CD8-positive, alpha-beta memory T cell (primary cell): ENCODE results near the gene COX19. TPM values are rescaled to one million over a fixed set of nuclear protein-coding genes. Genes with fewer than 3 reads are reported as not detected.
A peak's percentile ranks its signal among the peaks of the same experiment; 100 is the strongest.
"Not testable (repeated sequence)": the region's sequence is repeated elsewhere in the genome, so short reads cannot be mapped to it uniquely, and the experiment has no call there.

ENCODE experiments used
- CTCF ChIA-PET: fragments of 350-600 bp; sonication (Branson Sonifier 250); formaldehyde crosslinking; loops from one replicate; lab custom pipeline; 2021; ENCODE audit warnings: antibody characterized with exemption; lab: Charles Lee
- POLR2A ChIA-PET: fragments of 350-600 bp; sonication (Branson Sonifier 250); formaldehyde crosslinking; loops from one replicate; lab custom pipeline; 2021; ENCODE audit warnings: antibody characterized with exemption; lab: Charles Lee
- DNase-seq, 5 donors: peaks; one replicate each; pipeline versions ENCODE4 v3.0.0 to v3.0.0-alpha.2; 2020 to 2022; ENCODE audit warnings: mixed read lengths in 1 of 5
- H3K27ac ChIP-seq: one replicate; pipeline ENCODE4 v1.7.0; 2013; ENCODE audit warnings: low read depth, mild to moderate bottlenecking, low read length, moderate library complexity
- H3K27me3 ChIP-seq: 2 replicates; pipeline ENCODE4 v1.7.0; 2013; ENCODE audit warnings: low read length, mild to moderate bottlenecking; ENCODE audit not compliant: insufficient read depth, poor library complexity, severe bottlenecking
- H3K36me3 ChIP-seq: 2 replicates; pipeline ENCODE4 v1.7.0; 2013; ENCODE audit warnings: mild to moderate bottlenecking, low read length, moderate library complexity; ENCODE audit not compliant: insufficient read depth
- H3K4me1 ChIP-seq: 2 replicates; pipeline ENCODE4 v1.7.0; 2013; ENCODE audit warnings: mild to moderate bottlenecking, low read length, moderate library complexity; ENCODE audit not compliant: insufficient read depth
- H3K4me3 ChIP-seq: 2 replicates; pipeline ENCODE4 v1.7.0; 2013; ENCODE audit warnings: mild to moderate bottlenecking, low read length
- H3K9me3 ChIP-seq: 2 replicates; pipeline ENCODE4 v1.7.0; 2013; ENCODE audit warnings: mild to moderate bottlenecking, low read length
- H3K27ac Mint-ChIP-seq, 8 donors: one replicate each; pipeline ENCODE4 v1.8.0; 2020 to 2021; ENCODE audit warnings: mixed read lengths in 8 of 8, mild to moderate bottlenecking in 6 of 8, inconsistent platforms in 3 of 8, moderate library complexity in 3 of 8
- H3K27me3 Mint-ChIP-seq, 2 donors: one replicate each; pipeline ENCODE4 v1.8.0; 2020 to 2021; ENCODE audit warnings: mixed read lengths in 2 of 2, mild to moderate bottlenecking in 1 of 2, moderate library complexity in 1 of 2
- H3K36me3 Mint-ChIP-seq, 3 donors: one replicate each; pipeline ENCODE4 v1.8.0; 2020 to 2021; ENCODE audit warnings: mixed read lengths in 3 of 3, inconsistent platforms in 1 of 3, mild to moderate bottlenecking in 1 of 3
- H3K4me1 Mint-ChIP-seq, 3 donors: one replicate each; pipeline ENCODE4 v1.8.0; 2020 to 2021; ENCODE audit warnings: mixed read lengths in 3 of 3, inconsistent platforms in 1 of 3, mild to moderate bottlenecking in 1 of 3
- H3K4me3 Mint-ChIP-seq, 7 donors: one replicate each; pipeline ENCODE4 v1.8.0; 2020 to 2021; ENCODE audit warnings: mixed read lengths in 7 of 7, mild to moderate bottlenecking in 6 of 7, moderate library complexity in 4 of 7, inconsistent platforms in 2 of 7
- H3K9me3 Mint-ChIP-seq, 5 donors: one replicate each; pipeline ENCODE4 v1.8.0; 2020 to 2022; ENCODE audit warnings: mixed read lengths in 5 of 5, mild to moderate bottlenecking in 3 of 5, moderate library complexity in 2 of 5, inconsistent platforms in 1 of 5
- polyA plus RNA-seq: library from polyadenylated mRNA; unstranded; fragments of 300-500 nt; fragmentation: Illumina TruSeq; gene quantifications from one replicate; pipeline ENCODE4 v1.2.3, GENCODE V29; 2021
- total RNA-seq, 2 experiments: library from RNA; stranded (reverse); gene quantifications; one replicate each; pipeline ENCODE4 v1.2.3, GENCODE V29; 2021

The COX19 gene
- total and polyA plus RNA-seq, 3 experiments from 2014 or later, result 18.9 to 25.9 (median 21.3) TPM

- Mint-ChIP-seq H3K4me1 (peaks cover 5 to 16% (median 12%) of the 10 kb centered on the region in 3 donors), H3K27ac (peak overlapping the region in 4 of 8 donors; percentile 37 to 88 (median 44)), H3K4me3 (peak overlapping the region in 1 of 7 donors; percentile 55), H3K27me3 (no peaks in the 10 kb centered on the region), H3K36me3 (peaks cover 0 to 1% (median 0%) of the 10 kb centered on the region in 3 donors), H3K9me3 (no peaks in the 10 kb centered on the region)
- peak in 1 of 5 donors; percentile 18 for DNase-seq
- Histone ChIP-seq H3K27ac (no peak overlapping the region), H3K4me1 (peaks cover 8% of the 10 kb centered on the region), H3K4me3 (no peak overlapping the region), H3K36me3 (no peaks in the 10 kb centered on the region), H3K27me3 (no peaks in the 10 kb centered on the region), H3K9me3 (no peaks in the 10 kb centered on the region)
- CTCF ChIA-PET, result interaction anchor here (1.0 kb wide), 1 partner anchor 40 kb away, joined by 3 read pairs; no protein-coding TSS in a partner anchor
- POLR2A ChIA-PET, result no interaction called here
Observed at GRCh38 chr7:949021-949934, 26.1 kb downstream of the COX19 start.

- H3K9me3 Mint-ChIP-seq, result no peaks in the 10 kb centered on the region
- peaks cover 0 to 1% (median 0%) of the 10 kb centered on the region in 3 donors for H3K36me3 Mint-ChIP-seq
- ChIA-PET POLR2A (interaction anchor here (0.7 kb wide), 1 partner anchor 23 kb away, joined by 7 read pairs; no protein-coding TSS in a partner anchor), CTCF (no interaction called here)
- peaks cover 5 to 15% (median 12%) of the 10 kb centered on the region in 3 donors for H3K4me1 Mint-ChIP-seq
- Histone ChIP-seq H3K27ac (no peak overlapping the region), H3K4me3 (no peak overlapping the region), H3K9me3 (no peaks in the 10 kb centered on the region), H3K4me1 (no peaks in the 10 kb centered on the region), H3K36me3 (no peaks in the 10 kb centered on the region), H3K27me3 (no peaks in the 10 kb centered on the region)
- H3K27me3 Mint-ChIP-seq, result no peaks in the 10 kb centered on the region
- peak in 1 of 5 donors; percentile 36 for DNase-seq
- peak overlapping the region in 1 of 8 donors; percentile 75 for H3K27ac Mint-ChIP-seq
- H3K4me3 Mint-ChIP-seq, result no peak overlapping the region
Observed at GRCh38 chr7:947391-948210, 27.7 kb downstream of the COX19 start.

- Mint-ChIP-seq H3K4me1 (peaks cover 13 to 14% (median 13%) of the 10 kb centered on the region in 3 donors), H3K4me3 (no peak overlapping the region), H3K36me3 (peaks cover 0 to 3% (median 1%) of the 10 kb centered on the region in 3 donors), H3K27ac (peak overlapping the region in 1 of 8 donors; percentile 65), H3K27me3 (no peaks in the 10 kb centered on the region), H3K9me3 (no peaks in the 10 kb centered on the region)
- CTCF ChIA-PET, result no interaction called here
- H3K4me1 ChIP-seq, result no peaks in the 10 kb centered on the region
- H3K27me3 ChIP-seq, result no peaks in the 10 kb centered on the region
- H3K27ac ChIP-seq, result no peak overlapping the region
- POLR2A ChIA-PET, result interaction anchor here (1.1 kb wide), 1 partner anchor 17 kb away, joined by 9 read pairs; no protein-coding TSS in a partner anchor
- no peaks in the 10 kb centered on the region for H3K9me3 ChIP-seq
- no peak overlapping the region for H3K4me3 ChIP-seq
- no peaks in the 10 kb centered on the region for H3K36me3 ChIP-seq
- peak in 1 of 5 donors; percentile 26 for DNase-seq
Observed at GRCh38 chr7:946256-946996, 28.9 kb downstream of the COX19 start.

- Histone ChIP-seq H3K9me3 (no peaks in the 10 kb centered on the region), H3K36me3 (no peaks in the 10 kb centered on the region), H3K4me1 (no peaks in the 10 kb centered on the region), H3K27me3 (no peaks in the 10 kb centered on the region), H3K27ac (no peak overlapping the region), H3K4me3 (no peak overlapping the region)
- DNase-seq, result peak in 1 of 5 donors; percentile 42
- peaks cover 14 to 18% (median 16%) of the 10 kb centered on the region in 3 donors for H3K4me1 Mint-ChIP-seq
- ChIA-PET POLR2A (interaction anchor here (1.1 kb wide), 1 partner anchor 16 kb away, joined by 9 read pairs; no protein-coding TSS in a partner anchor), CTCF (no interaction called here)
- no peaks in the 10 kb centered on the region for H3K27me3 Mint-ChIP-seq
- peaks cover 0 to 6% (median 0%) of the 10 kb centered on the region in 5 donors for H3K9me3 Mint-ChIP-seq
- H3K4me3 Mint-ChIP-seq, result no peak overlapping the region
- H3K27ac Mint-ChIP-seq, result no peak overlapping the region
- H3K36me3 Mint-ChIP-seq, result peaks cover 0 to 3% (median 1%) of the 10 kb centered on the region in 3 donors
Observed at GRCh38 chr7:945556-946255, 29.6 kb downstream of the COX19 start.

GRCh38 chr7:945147-945555 is 30.2 kb downstream of the COX19 start:
- Mint-ChIP-seq H3K27ac (peak overlapping the region in 1 of 8 donors; percentile 72), H3K4me3 (no peak overlapping the region), H3K4me1 (peaks cover 14 to 20% (median 20%) of the 10 kb centered on the region in 3 donors), H3K9me3 (peaks cover 0 to 9% (median 0%) of the 10 kb centered on the region in 5 donors), H3K27me3 (no peaks in the 10 kb centered on the region), H3K36me3 (peaks cover 1 to 4% (median 3%) of the 10 kb centered on the region in 3 donors)
- no peak overlapping the region for H3K4me3 ChIP-seq
- H3K9me3 ChIP-seq, result no peaks in the 10 kb centered on the region
- ChIA-PET CTCF (no interaction called here), POLR2A (interaction anchor here (1.1 kb wide), 1 partner anchor 16 kb away, joined by 9 read pairs; no protein-coding TSS in a partner anchor)
- no peaks in the 10 kb centered on the region for H3K36me3 ChIP-seq
- H3K27me3 ChIP-seq, result no peaks in the 10 kb centered on the region
- no peak overlapping the region for H3K27ac ChIP-seq
- no peaks in the 10 kb centered on the region for H3K4me1 ChIP-seq
- peak in 1 of 5 donors; percentile 33 for DNase-seq

GRCh38 chr7:944744-945143 is 30.6 kb downstream of the COX19 start:
- H3K27me3 ChIP-seq, result no peaks in the 10 kb centered on the region
- H3K27ac ChIP-seq, result no peak overlapping the region
- Mint-ChIP-seq H3K36me3 (peaks cover 0 to 4% (median 3%) of the 10 kb centered on the region in 3 donors), H3K27ac (peak overlapping the region in 2 of 8 donors; percentile 22 to 72), H3K4me3 (no peak overlapping the region), H3K9me3 (peaks cover 0 to 9% (median 0%) of the 10 kb centered on the region in 5 donors), H3K27me3 (no peaks in the 10 kb centered on the region), H3K4me1 (peaks cover 16 to 24% (median 21%) of the 10 kb centered on the region in 3 donors)
- ChIA-PET POLR2A (no interaction called here), CTCF (no interaction called here)
- no peaks in the 10 kb centered on the region for H3K36me3 ChIP-seq
- DNase-seq, result no peak
- no peaks in the 10 kb centered on the region for H3K4me1 ChIP-seq
- H3K9me3 ChIP-seq, result no peaks in the 10 kb centered on the region
- no peak overlapping the region for H3K4me3 ChIP-seq

- H3K27me3 Mint-ChIP-seq, H3K36me3 ChIP-seq, H3K4me3 ChIP-seq, H3K9me3 Mint-ChIP-seq, H3K27me3 ChIP-seq, H3K27ac ChIP-seq, POLR2A ChIA-PET, H3K9me3 ChIP-seq, H3K4me1 ChIP-seq, H3K36me3 Mint-ChIP-seq, H3K4me3 Mint-ChIP-seq: not testable (repeated sequence)
- Mint-ChIP-seq H3K27ac (peak overlapping the region in 1 of 8 donors; percentile 66), H3K4me1 (peaks cover 14 to 25% (median 18%) of the 10 kb centered on the region in 3 donors)
- CTCF ChIA-PET, result interaction anchor here (0.7 kb wide), 1 partner anchor 61 kb away, joined by 4 read pairs; no protein-coding TSS in a partner anchor
- DNase-seq, result peak in 1 of 5 donors; percentile 34
Observed at GRCh38 chr7:943793-944192, 31.6 kb downstream of the COX19 start.
